GM12872 (cell line): ENCODE results near the gene VCAM1.

Source experiments
- CTCF ChIP-seq: IDR thresholded peaks from 3 replicates; pipeline ENCODE4 v1.5.1; 2011; ENCODE audit warnings: low read depth, mild to moderate bottlenecking, low read length, moderate library complexity; ENCODE audit not compliant: insufficient read depth

Gene VCAM1

GRCh38 chr1:100724281-100724680 is 4.7 kb downstream of the VCAM1 start:
- TF ChIP-seq CTCF: no peak

GRCh38 chr1:100730130-100730529 is 10.6 kb downstream of the VCAM1 start:
- no peak for TF ChIP-seq CTCF

GRCh38 chr1:100731309-100731708 is 11.8 kb downstream of the VCAM1 start:
- no peak for TF ChIP-seq CTCF

- TF ChIP-seq CTCF: no peak
Measured at GRCh38 chr1:100731758-100732157, 12.2 kb downstream of the VCAM1 start.

- TF ChIP-seq CTCF: no peak
Measured at GRCh38 chr1:100734676-100735075, 15.1 kb downstream of the VCAM1 start.

- no peak for TF ChIP-seq CTCF
Measured at GRCh38 chr1:100735244-100735643, 15.7 kb downstream of the VCAM1 start.

- no peak for TF ChIP-seq CTCF
Measured at GRCh38 chr1:100736324-100736723, 16.8 kb downstream of the VCAM1 start.

GRCh38 chr1:100736746-100737145 is 17.2 kb downstream of the VCAM1 start:
- TF ChIP-seq CTCF: no peak
